K562 (cell line): ENCODE measurements around the gene LPAR5. TPM values are rescaled to one million over a fixed set of nuclear protein-coding genes. Genes with fewer than 3 reads are reported as not detected.

ENCODE experiments used
- ATF1 ChIP-seq, 2 experiments: fragments of 450-650 bp in 1 of 2; IDR thresholded peaks; 2 replicates each; pipeline ENCODE4 v1.6.1; 2016; ENCODE audit warnings: missing compliant biosample characterization in 1 of 2, missing genetic modification characterization in 1 of 2
- BRF1 ChIP-seq: IDR thresholded peaks from 3 replicates; pipeline ENCODE4 v1.6.1; 2011; ENCODE audit warnings: borderline replicate concordance, mild to moderate bottlenecking; ENCODE audit not compliant: insufficient read length; ENCODE audit errors: extremely low read depth
- FOS ChIP-seq: IDR thresholded peaks from 3 replicates; pipeline ENCODE4 v1.6.1; 2011; ENCODE audit not compliant: insufficient read length; ENCODE audit errors: extremely low read depth
- LCOR ChIP-seq: sonication (generic); formaldehyde crosslinking; IDR thresholded peaks from 2 replicates; pipeline ENCODE4 v1.8.0; 2022; ENCODE audit warnings: mild to moderate bottlenecking, missing genetic modification reagents
- MEF2D ChIP-seq: conservative IDR thresholded peaks from 2 replicates; pipeline ENCODE4 v1.6.1; 2016; ENCODE audit warnings: low read depth, missing genetic modification characterization, missing compliant biosample characterization
- MEIS2 ChIP-seq: fragments of 450-650 bp; IDR thresholded peaks from 2 replicates; pipeline ENCODE4 v1.6.1; 2014; ENCODE audit warnings: mild to moderate bottlenecking; ENCODE audit not compliant: partially characterized antibody
- NONO ChIP-seq, 2 experiments: fragments of 200-400 bp in 1 of 2; fragments of 450-650 bp in 1 of 2; formaldehyde crosslinking in 1 of 2; IDR thresholded peaks; 2 replicates each; pipeline ENCODE4 v1.6.1; 2017; ENCODE audit warnings: low read depth in 2 of 2, mild to moderate bottlenecking in 2 of 2, moderate library complexity in 2 of 2, low read length in 1 of 2
- PHB2 ChIP-seq: fragments of 450-650 bp; IDR thresholded peaks from 2 replicates; pipeline ENCODE4 v1.6.1; 2017; ENCODE audit warnings: low read depth
- POLR3G ChIP-seq: IDR thresholded peaks from 2 replicates; pipeline ENCODE4 v1.6.1; 2011; ENCODE audit not compliant: insufficient read length, insufficient replicate concordance; ENCODE audit errors: extremely low read depth
- SMAD1 ChIP-seq: fragments of 150-350 bp; IDR thresholded peaks from 2 replicates; pipeline ENCODE4 v1.6.1; 2014; ENCODE audit warnings: low read length, low read depth; ENCODE audit not compliant: partially characterized antibody
- SMARCE1 ChIP-seq: fragments of 450-650 bp; IDR thresholded peaks from 2 replicates; pipeline ENCODE4 v1.7.1; 2016; ENCODE audit warnings: mild to moderate bottlenecking
- SOX6 ChIP-seq: fragments of 450-650 bp; IDR thresholded peaks from 2 replicates; pipeline ENCODE4 v1.6.1; 2014; ENCODE audit warnings: mild to moderate bottlenecking
- SRF ChIP-seq, 2 experiments: fragments of 250-450, 450-650 bp in 1 of 2; sonication (Bioruptor Pico) in 1 of 2; sonication (generic) in 1 of 2; formaldehyde crosslinking; IDR thresholded peaks; 2 replicates each; pipeline versions ENCODE4 v1.5.0 to v1.5.1; 2020 to 2022; ENCODE audit warnings: mild to moderate bottlenecking in 1 of 2, missing genetic modification reagents in 1 of 2
- VEZF1 ChIP-seq: fragments of 200-800 bp; sonication (Bioruptor generic); IDR thresholded peaks from 2 replicates; pipeline ENCODE4 v1.6.1; 2017; ENCODE audit warnings: missing genetic modification characterization, missing compliant biosample characterization
- ZBTB11 ChIP-seq, 3 experiments: fragments of 200-800 bp in 1 of 3; fragments of 250-450 bp in 1 of 3; fragments of 450-650 bp in 1 of 3; sonication (Bioruptor Pico) in 1 of 3; sonication (Bioruptor generic) in 1 of 3; formaldehyde crosslinking in 1 of 3; IDR thresholded peaks; 2 replicates each; pipeline versions ENCODE4 v1.6.1 to v1.8.0; 2016 to 2022; ENCODE audit warnings: mild to moderate bottlenecking in 2 of 3, missing genetic modification characterization in 2 of 3, missing compliant biosample characterization in 1 of 3, moderate library complexity in 1 of 3
- ZNF584 ChIP-seq: fragments of 200-800 bp; sonication (Bioruptor generic); IDR thresholded peaks from 2 replicates; pipeline ENCODE4 v1.6.1; 2016; ENCODE audit warnings: low read depth, mild to moderate bottlenecking, missing genetic modification characterization, missing compliant biosample characterization
- ZNF76 ChIP-seq: fragments of 250-450 bp; sonication (Bioruptor Pico); IDR thresholded peaks from 2 replicates; pipeline ENCODE4 v1.4.0; 2020; ENCODE audit warnings: mild to moderate bottlenecking, moderate library complexity, borderline replicate concordance
- ZNF780A ChIP-seq: fragments of 250-450 bp; sonication (Bioruptor Pico); IDR thresholded peaks from 2 replicates; pipeline ENCODE4 v1.5.0; 2021; ENCODE audit warnings: mild to moderate bottlenecking
- ZZZ3 ChIP-seq: fragments of 450-650 bp; IDR thresholded peaks from 2 replicates; pipeline ENCODE4 v1.6.1; 2016; ENCODE audit warnings: antibody characterized with exemption, mild to moderate bottlenecking, moderate library complexity
- polyA plus RNA-seq, 8 experiments: library from polyadenylated mRNA; depleted of rRNA in 4 of 8; stranded (reverse) in 5 of 8; unstranded in 3 of 8; fragments of >200 nt; fragmentation: Nextera tagmentation in 2 of 8; fragmentation: Illumina TruSeq in 1 of 8; extraction: Ambion mirVana in 2 of 8; extraction: Trizol in 1 of 8; gene quantifications; 2 replicates each; pipeline versions ENCODE4 v1.2.1 to v1.2.3, GENCODE V29; 2011 to 2014; ENCODE audit warnings: inconsistent platforms in 1 of 8, missing spikeins in 1 of 8
- total RNA-seq, 7 experiments: library from RNA; depleted of rRNA in 6 of 7; stranded (reverse); fragments of >200 nt in 6 of 7; fragmentation: Illumina TruSeq in 2 of 7; extraction: Trizol in 2 of 7; gene quantifications; 2 replicates each; pipeline versions ENCODE4 v1.2.1 to v1.2.3, GENCODE V29; 2011 to 2021; ENCODE audit warnings: low replicate concordance in 1 of 7
- TF ChIP-seq, protein P1 (sequence below): sonication (generic); formaldehyde crosslinking; IDR thresholded peaks from 2 replicates; pipeline ENCODE4 v1.8.0; 2022; ENCODE audit warnings: missing genetic modification reagents, mild to moderate bottlenecking, borderline replicate concordance

Gene LPAR5
- total and polyA plus RNA-seq, 9 of the 15 experiments (the other 6 are each of a cell fraction or from before 2014, with no cell fraction given) = 1.3 to 11.7 (median 3.6) TPM

GRCh38 chr12:6639151-6639801 lies 3.5 kb upstream of the LPAR5 start (continued):
- TF ChIP-seq ZBTB11 (CRISPR knock-in tag; IDR thresholded peaks at IDR 0.05) = peak in 1 of 3 experiments; percentile 65; a peak in 2 of 6 replicates
- 0 out of 4 replicates have a peak, but pooled peaks of 1 of the 2 experiments have one; percentile 36 for TF ChIP-seq SRF (CRISPR knock-in tag; IDR thresholded peaks at IDR 0.05)
- no peak for TF ChIP-seq BRF1
- peak; percentile 38 for TF ChIP-seq FOS
- TF ChIP-seq MEIS2 = peak; percentile 17
- 0 out of 2 replicates have a peak, but pooled peaks have one; percentile 34 for TF ChIP-seq MEF2D
- TF ChIP-seq SMAD1 = peak; percentile 69
- no peak for TF ChIP-seq ZNF76 (CRISPR knock-in tag)
- TF ChIP-seq ZNF780A (CRISPR knock-in tag) = no peak
- TF ChIP-seq SOX6 = peak; percentile 83
- TF ChIP-seq PHB2 = peak; percentile 79
- TF ChIP-seq LCOR = peak; percentile 46; the same call in 1 of the 2 replicates
- TF ChIP-seq ZNF584 (CRISPR knock-in tag) = no peak
- TF ChIP-seq POLR3G = no peak
- TF ChIP-seq NONO (IDR thresholded peaks at IDR 0.05; ENCODE audit: low read depth in 2 of 2, low read length in 1 of 2) = 0 out of 4 replicates have a peak, but pooled peaks of 1 of the 2 experiments have one; percentile 31
- no peak for TF ChIP-seq ZZZ3
- TF ChIP-seq ATF1 (CRISPR knock-in tag; IDR thresholded peaks at IDR 0.05) = no peak
- peak; percentile 37; the same call in 1 of the 2 replicates for TF ChIP-seq ATF1 (tag; IDR thresholded peaks at IDR 0.05)
- peak; percentile 98 for TF ChIP-seq SMARCE1
- TF ChIP-seq, protein P1, sequence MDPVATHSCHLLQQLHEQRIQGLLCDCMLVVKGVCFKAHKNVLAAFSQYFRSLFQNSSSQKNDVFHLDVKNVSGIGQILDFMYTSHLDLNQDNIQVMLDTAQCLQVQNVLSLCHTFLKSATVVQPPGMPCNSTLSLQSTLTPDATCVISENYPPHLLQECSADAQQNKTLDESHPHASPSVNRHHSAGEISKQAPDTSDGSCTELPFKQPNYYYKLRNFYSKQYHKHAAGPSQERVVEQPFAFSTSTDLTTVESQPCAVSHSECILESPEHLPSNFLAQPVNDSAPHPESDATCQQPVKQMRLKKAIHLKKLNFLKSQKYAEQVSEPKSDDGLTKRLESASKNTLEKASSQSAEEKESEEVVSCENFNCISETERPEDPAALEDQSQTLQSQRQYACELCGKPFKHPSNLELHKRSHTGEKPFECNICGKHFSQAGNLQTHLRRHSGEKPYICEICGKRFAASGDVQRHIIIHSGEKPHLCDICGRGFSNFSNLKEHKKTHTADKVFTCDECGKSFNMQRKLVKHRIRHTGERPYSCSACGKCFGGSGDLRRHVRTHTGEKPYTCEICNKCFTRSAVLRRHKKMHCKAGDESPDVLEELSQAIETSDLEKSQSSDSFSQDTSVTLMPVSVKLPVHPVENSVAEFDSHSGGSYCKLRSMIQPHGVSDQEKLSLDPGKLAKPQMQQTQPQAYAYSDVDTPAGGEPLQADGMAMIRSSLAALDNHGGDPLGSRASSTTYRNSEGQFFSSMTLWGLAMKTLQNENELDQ = no peak
- TF ChIP-seq VEZF1 (CRISPR knock-in tag) = peak; percentile 67
